CD1c-positive myeloid dendritic cell (primary cell): ENCODE measurements around the gene DCP1A.
"Not testable (repeated sequence)": the region's sequence is repeated elsewhere in the genome, so short reads cannot be mapped to it uniquely, and the experiment has no call there.

Experiments used
- DNase-seq: peaks from one replicate; pipeline ENCODE4 v3.0.0-alpha.2; 2016; ENCODE audit errors: extremely low spot score

DCP1A gene

DNA sequence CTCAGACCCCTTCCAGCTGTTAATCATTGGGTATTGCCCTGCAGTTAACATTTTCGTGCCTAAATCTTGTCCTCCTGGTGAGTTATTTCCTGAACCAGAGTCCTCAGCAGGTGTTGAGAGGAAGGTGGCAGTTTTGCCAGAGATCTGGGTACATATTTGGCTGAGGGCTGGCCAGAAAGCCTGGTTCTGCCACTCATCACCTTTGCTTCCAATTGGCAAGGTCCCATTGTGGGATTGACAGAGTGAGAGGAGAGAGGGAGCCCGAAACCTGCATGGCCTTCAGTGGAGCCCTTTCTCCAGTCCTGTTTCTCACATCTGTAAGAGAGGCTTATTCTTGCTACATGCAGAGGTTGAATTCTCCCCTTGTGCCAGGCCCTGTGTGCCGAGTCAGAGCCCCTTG, 82.6 kb downstream of the DCP1A start:
- DNase-seq: no peak

DNA sequence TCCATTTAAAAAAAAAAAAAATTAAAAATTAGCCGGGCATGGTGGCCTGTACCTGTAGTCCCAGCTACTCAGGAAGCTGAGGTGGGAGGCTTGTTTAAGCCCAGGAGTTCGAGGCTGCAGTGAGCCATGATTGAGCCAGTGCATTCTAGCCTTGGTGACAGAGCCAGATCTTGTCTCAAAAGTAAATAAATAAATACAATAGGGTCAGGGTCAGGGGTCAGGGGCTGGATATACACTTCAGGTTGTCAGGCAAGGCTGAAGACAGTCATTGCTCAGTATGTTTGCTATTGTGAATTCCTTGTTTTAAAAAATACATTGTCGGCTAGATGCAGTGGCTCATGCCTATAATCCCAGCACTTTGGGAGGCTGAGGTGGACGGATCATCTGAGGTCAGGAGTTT, 83.4 kb downstream of the DCP1A start:
- no peak for DNase-seq

DNA sequence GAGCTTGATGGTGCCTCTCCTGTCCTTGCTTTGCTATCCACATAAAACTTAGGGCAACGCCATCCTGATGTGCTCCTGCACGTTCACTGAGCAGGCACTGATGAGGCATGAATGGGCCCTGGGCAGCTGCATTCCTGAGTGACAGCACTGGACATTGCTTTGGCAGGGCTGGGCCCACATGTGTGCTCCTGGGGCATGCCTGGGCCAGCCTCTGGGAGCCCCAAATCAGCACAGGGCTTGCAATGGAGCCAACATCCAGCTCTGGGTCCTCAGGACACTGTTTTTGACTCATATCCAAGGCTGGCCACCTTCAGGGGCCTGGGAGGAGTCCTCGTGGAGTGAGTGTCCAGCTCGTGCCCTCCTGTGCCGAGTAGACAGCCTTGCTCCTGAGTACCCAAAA, 85.6 kb downstream of the DCP1A start:
- DNase-seq: no peak

DNA sequence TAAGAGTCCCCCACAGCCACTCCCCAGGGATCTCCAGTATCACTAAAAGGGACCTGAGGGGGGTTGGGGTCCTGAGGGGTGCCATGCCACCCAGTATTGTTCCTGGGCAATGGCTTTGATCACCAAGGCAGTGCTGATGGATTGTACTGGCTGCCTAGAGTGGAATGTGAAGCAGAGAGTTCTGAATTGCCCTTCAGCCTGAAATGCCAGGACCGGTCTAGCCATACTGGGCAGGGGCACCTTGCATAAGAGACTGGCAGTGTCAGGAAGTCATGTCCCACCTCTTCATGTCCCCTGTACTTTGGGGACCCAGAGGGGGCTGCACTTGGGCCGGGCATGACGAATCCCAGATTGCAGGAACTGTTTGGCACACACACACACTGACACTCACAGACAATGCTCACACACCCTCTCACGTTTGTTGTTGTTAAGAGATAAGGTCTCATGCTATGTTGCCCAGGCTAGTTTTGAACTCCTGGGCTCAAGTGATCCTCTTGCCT, 87.0 kb downstream of the DCP1A start:
- no peak for DNase-seq

DNA sequence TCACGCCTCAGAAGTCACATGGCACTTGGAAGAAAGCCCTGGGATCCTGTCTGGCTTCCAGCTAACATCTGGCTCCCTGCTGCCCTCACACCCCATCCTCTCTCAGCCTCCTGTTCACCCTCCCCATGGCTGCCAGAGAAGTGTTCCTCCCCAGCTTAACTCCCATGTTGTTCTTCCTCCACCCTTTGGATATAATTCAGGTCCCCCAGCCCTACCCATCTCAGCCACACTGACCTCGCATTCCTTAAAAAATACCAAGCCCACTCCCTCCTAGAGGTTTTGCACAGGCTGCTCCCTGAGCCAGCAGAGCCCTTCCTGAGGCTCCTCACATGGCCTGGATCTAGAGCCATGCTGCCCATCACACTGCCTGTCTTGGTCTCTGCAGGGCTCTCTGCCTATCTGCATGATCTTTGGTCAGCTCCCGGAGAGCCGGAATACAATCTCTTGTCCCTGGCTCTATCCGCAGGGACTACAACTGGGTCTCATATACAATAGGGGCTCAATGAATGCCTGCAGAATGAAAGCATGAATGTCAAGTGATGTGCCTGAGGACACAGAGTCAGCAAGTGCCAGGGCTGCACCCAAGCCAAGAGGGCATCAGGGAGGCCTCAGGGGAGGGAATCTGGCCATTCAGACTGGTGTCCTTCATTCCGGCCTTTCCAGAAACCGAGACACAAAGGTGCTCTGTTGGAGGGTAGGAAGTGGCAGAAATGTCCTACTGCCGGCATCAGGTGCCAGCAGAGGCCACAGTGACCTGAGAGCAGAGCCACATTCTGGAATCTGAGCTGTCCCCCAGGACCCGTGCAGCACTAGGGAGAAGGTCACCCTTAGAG, 87.7 kb downstream of the DCP1A start:
- DNase-seq: no peak

DNA sequence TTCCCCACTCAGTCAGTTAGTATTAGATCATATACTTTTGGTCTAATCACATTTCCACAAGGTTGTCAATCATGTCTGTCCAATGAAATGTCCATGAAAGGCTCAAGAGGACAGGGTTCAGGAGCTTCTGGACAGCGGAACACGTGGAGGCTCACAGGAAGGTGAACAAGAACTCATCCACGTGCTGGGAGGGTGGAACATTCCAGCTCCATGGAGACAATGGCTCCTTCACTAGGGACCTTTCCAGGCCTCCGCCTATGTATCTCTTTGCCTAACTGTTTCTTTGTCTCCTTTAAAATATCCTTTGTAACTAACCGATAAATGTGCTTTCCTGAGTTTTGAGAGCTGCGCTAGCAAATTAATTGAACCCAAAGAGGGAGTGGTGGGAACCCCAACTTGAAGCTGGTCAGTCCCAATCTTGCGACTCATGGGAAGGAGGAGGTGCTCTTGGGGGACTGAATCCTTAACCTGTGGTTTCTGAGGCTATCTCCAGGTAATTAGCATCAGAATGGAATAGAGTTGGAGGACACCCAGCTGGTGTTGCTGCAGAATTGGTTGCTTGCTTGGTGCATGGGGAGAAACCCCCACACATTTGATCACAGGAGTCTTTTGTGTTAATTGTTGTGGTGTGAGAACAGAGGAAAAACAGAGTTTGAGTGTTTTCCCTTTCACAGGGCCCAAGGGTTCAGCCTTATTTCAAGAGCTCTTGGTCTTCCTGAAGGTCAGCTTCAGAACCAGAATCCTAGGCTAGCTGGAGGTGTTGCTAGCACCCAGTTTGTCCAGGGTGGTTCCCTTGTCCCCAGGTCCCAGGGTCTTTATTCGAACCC, 88.5 kb downstream of the DCP1A start:
- DNase-seq: no peak

DNA sequence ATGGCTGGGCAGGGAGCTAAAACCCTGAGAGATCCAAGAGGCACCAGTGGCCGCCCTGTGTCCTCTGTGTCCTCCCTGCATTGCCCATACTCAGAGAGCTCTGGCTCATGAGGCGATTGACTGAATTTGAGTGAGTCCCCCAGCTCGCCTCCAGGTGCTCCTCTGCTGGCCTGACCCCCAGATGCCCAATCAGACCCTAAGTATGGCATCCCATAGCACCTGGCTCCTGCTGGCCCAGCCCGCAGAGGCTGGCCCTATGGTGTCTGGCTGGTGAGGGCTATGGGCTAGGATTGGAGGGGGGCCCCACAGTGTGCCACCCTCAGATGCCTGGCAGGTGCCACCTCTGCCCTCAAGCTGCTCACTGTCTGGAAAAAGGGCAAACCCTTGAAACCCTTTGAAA, 89.9 kb downstream of the DCP1A start:
- no peak for DNase-seq

DNA sequence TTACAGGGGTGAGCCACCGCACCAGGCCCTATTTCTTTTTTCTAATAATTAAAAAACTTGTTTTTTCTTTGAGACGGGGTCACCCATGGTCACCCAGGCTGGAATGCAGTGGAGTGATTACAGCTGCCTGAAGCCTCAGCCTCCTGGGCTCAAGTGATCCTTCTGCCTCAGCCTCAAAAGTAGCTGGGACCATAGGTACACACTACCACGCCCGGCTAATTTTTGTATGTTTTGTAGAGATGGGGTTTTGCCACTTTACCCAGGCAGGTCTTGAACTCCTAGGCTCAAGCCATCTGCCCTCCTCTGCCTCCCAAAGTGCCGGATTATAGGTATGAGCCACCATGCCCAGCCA, 90.7 kb downstream of the DCP1A start:
- no peak for DNase-seq

DNA sequence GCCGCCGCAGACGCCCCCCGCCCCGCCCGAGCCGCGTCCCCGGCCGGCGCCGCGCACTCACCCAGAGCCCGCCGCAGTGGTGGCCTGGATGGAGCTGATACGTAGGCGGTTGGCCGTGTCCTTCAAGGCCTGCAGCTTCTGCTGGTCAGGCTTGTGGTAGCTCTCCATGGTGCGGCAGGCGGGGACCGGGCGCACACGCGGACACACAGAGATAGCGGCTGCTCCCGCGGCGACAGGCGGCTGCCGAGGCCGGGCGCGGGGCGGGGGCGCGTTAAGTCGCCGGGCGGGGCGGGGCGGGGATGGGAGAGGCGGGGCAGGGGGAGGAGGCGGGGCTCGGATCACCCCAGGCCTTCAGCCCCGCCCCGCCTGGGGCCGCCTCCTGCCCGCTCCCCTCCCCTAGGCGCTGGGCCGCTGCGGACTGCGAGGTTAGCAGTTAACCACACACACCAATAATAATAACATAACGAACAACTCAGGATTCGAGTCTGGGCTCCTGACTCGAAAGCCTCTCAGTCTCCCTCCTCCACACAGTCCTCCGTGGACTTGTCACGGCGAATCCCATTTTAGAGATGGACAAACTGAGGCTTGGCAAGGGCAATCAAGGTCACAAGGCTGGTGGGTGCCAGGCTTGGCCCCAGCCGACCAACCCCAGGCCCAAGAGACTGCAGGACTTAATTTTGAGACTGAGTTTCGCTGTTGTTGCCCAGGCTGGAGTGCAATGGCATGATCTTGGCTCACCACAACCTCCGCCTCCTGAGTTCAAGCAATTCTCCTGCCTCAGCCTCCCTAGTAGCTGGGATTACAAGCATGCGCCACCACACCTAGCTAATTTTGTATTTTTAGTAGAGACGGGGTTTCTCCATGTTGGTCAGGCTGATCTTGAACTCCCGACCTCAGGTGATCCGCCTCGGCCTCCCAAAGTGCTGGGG, 91.3 kb downstream of the DCP1A start, which contains the start of gene TKT:
Gene TKT, minus strand, starts transcription at position 248 of the 929 bp plus-strand sequence. Its CDS starts 80 bp downstream, at position 168.
- peak; percentile 89 for DNase-seq

DNA sequence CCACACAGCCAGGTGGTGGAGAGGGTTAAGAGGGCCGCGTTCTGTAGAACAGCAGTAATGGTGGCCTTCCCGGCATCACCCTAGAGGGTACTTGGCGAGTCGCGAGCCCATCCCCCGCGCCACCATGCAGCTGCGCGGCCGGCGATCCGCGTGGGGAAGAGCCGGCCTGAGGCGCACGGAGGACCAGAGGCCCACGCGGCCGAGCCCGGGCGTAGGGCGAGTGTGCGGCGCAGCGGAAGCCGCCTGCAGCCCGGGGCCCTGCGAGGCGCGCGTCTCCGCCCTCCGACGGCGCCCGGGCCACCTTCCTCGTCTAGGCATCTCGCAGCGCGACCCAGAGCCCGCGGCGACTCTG, 91.9 kb downstream of the DCP1A start:
- peak; percentile 65 for DNase-seq

DNA sequence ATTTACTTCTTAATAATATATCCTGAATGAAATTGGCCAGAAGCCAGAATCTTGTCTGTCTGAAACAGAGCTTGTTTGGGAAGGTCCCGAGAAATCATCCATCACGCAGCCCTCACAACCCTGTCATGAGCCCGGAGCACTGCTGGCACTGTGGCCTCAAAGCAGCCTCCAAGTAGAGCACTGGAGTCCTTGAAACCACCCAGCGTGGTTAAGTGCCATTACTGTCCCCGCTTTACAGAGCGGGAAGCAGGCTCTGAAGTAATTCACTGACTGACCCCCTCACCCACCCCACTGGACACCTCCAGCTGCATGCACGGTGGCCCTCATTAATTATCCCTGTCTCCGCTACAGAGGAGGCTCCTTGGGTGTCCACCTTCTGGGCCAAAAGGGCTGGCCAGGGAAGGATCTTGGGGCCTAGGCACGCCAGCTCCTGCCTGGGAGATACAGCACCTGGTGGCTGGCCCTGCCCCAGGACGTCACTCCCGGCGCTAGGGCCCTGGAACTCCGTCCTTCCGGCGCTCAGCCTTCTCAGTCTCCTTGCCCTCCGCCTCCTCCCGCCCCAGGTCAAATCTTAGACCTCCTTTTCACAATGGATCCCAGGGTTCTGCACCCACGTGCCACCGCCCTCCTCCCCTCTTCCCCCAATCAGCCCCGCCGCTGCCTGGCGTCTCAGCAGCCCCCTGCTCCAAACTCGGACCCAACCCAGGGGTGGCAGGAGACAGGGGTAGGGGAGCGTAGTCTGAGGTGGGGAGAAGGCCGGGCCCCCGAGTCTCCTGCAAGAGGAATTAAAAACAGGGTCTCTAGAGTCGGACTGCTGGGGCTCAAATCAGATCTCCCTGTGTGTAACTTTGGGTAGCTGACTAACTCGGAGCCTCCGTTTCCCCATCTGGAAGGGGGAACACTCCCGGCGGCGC, 92.6 kb downstream of the DCP1A start:
- DNase-seq: peak; percentile 36

DNA sequence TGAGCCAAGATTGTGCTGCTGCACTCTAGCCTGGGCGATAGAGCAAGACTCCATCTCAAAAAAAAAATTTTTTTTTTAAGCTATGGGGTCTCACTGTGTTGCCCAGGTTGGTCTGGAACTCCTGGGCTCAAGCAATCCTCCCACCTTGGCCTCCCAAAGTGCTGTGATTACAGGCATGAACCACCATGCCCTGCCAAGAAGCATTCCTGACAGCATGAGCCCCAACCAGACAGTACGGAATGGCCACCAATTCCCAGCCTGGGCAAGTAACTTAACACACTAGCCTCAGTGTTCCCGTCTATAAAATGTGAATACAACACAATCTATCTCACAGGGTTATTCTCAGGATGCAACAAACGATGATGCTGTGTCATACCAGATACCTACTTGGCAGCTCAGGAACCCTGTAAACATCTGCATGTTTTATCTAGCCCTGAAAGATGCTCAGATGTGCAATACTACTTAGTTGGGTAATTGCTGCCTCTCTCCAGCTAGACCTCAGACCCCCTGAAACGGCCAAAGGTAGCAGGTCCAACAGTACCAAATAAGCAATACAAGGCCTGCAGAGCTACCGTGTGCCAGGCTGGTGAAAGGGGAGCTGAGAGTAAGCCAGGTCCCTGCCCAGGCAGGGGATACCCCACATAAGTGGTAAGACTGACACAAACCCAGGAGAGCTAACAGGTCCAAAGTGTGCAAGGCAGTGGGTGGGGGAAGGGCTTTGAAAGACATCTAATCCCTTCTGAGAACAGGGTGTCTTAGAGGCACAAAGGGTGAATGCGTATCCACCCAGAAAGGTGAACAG, 93.4 kb downstream of the DCP1A start:
- DNase-seq: no peak

DNA sequence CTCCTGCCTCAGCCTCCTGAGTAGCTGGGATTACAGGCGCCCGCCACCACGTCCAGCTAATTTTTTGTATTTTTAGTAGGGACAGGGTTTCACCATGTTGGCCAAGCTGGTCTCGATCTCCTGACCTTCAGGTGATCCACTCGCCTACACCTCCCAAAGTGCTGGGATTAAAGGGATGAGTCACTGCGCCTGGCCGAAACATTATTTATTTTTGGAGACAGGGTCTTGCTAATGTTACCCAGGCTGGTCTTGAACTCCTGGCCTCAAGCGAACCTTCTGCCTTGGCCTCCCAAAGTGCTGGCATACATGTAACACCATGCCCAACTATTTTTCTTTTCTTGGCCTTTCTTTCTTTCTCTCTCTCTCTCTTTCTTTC, 94.4 kb downstream of the DCP1A start:
- not testable (repeated sequence) for DNase-seq

DNA sequence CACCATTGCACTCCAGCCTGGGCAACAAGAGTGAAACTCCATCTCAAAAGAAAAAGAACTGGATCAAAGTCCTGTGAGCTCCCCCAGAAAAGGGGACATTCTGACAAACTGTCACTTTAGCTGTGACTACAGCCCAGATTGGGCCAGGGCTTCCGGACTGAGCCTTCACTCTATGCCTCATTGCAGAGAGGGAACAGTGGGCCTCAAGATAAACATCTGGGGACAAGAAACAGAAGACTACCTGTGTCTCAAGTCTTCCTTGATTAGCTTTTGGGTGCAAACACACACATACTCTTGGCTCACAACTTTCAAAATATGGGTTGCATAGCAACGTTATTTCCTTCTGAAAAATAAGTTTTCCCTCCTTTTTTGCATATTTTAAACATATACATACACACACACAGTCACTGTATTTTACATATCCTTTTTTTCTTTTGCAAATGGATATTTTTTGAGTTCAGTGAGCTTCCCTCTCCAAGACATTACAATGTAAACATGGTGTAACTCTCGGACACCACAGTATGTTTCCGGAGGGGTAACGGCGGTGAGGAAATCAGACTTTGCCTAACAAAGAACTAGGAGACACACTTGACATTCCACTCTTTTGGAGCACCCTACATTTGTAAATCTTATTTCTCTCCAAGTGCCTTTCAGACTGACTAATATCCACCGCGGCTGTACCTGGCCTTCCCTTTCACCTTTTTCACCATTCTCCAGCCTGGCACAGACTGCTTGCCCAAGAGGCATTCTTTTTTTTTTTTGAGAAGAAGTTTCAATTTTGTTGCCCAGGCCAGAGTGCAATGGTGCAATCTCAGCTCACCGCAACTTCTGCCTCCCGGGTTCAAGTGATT, 95.0 kb downstream of the DCP1A start:
- DNase-seq: peak; percentile 69

DNA sequence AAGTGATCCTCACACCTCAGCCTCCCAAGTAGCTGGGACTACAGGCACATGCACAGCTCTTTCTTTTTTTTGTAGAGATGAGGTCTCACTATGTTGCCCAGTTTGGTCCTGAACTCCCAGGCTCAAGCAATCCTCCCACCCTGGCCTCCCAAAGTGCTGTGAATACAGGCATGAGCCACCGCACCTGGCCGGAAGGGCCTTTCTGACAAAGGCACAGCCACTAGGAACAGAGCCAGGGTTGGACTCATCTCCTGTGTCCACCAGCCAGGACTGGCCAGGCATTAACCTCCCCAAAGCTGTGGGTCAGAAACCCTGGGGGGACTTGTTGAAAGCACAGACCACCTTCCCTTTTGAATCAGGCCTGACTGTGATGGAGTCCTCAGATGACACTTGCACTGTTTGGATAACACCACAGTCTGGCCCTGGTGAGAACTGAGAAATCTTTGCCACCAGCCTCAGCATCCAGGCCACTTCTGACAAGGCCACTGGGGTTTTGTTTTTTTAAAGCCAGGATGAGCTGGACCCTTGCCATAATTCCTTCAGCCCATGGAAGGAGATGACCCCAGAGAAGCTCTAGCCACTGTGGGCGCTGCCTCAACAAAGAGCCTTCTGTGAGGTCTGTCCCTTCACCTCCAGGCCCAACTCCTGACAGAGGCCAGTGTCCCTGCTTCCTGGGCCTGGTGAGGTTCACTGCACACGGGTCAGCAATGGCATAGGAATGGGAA, 96.3 kb downstream of the DCP1A start:
- no peak for DNase-seq

DNA sequence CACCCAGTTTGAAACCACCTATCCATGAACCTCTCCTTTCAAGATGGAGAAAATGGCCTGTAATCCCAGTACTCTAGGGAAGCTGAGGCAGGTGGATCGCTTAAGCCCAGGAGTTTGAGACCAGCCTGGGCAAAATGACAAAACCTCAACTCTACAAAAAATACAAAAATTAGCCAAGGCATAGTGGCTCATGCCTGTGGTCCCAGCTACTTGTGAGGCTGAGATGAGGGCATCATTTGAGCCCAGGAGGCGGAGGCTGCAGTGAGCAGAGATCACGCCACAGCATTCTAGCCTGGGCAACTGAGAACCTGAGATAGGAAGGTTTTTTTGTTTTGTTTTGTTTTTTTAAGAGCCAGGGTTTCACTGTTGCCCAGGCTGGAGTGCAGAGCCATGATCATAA, 96.9 kb downstream of the DCP1A start:
- no peak for DNase-seq

DNA sequence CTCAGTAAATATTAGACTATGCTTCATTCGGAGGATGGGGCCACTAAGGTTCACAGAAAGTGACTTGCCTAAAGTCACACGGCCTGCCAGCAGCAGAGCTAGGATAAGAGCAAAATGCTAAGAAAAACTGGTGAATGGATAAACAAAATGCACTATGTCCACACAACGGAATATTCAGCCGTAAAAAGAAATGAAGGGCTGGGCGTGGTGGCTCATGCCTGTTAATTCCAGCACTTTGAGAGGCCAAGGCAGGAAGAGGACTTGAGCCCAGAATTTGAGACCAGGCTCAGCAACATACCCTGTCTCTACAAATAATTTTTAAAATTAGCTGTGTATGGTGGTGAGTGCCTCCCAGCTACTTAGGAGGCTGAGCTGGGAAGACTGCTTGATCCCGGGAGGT, 99.2 kb downstream of the DCP1A start:
- no peak for DNase-seq

DNA sequence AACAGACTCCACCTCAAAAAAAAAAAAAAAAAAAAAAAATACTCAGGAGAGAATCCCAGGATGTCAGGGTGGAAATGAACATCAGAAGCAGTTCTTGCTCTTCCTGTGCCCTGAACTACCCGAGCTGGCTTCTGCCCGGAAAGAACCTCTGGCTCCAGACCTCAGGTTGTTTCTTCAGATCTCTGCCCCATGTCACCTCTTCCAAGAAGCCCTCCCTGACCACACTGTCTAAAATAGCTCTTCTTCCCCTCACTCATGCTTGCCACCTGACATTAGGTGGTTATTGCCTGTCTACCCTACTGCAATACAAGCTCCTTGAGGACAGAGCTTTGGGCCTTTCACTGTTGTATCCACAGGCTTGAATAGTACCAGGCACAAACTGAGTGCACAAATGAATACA, 99.7 kb downstream of the DCP1A start:
- DNase-seq: no peak
